Astrocyte of the spinal cord (primary cell): ENCODE data around the gene CLUH.
A peak's percentile ranks its signal among the peaks of the same experiment; 100 is the strongest.

ENCODE experiments used
- DNase-seq: peaks from one replicate; pipeline ENCODE4 v3.0.0; 2011; ENCODE audit warnings: low read depth, low spot score
- H3K4me3 ChIP-seq: 2 replicates; pipeline ENCODE4 v1.5.1; 2011; ENCODE audit warnings: low read depth, mild to moderate bottlenecking, low read length, moderate library complexity
- CTCF ChIP-seq: IDR thresholded peaks from 2 replicates; pipeline ENCODE4 v1.5.1; 2012; ENCODE audit warnings: low read depth, mild to moderate bottlenecking, low read length, inconsistent platforms
- in situ Hi-C: cut with HindIII; loops from 2 replicates; pipeline ENCODE4 v1.10.0; 2017; ENCODE audit warnings: low sequenced_read_pairs

Gene CLUH

GRCh38 chr17:2689411-2690164, 22.0 kb downstream of the CLUH start:
- no peak overlapping the region for H3K4me3 ChIP-seq
- DNase-seq, result no peak
- TF ChIP-seq CTCF, result no peak
- in situ Hi-C loops, result no loop called here

GRCh38 chr17:2688351-2689342, 22.9 kb downstream of the CLUH start:
- in situ Hi-C loops, result no loop called here
- no peak overlapping the region for H3K4me3 ChIP-seq
- TF ChIP-seq CTCF, result no peak
- peak; percentile 10 for DNase-seq

- no peak for DNase-seq
- no peak for TF ChIP-seq CTCF
- in situ Hi-C loops, result no loop called here
- no peak overlapping the region for H3K4me3 ChIP-seq
Measured at GRCh38 chr17:2687074-2687418, 24.5 kb downstream of the CLUH start.

- no peak for DNase-seq
- TF ChIP-seq CTCF, result no peak
- in situ Hi-C loops, result no loop called here
- H3K4me3 ChIP-seq, result no peak overlapping the region
Measured at GRCh38 chr17:2685696-2686095, 25.9 kb downstream of the CLUH start.

- in situ Hi-C loops, result no loop called here
- no peak overlapping the region for H3K4me3 ChIP-seq
- TF ChIP-seq CTCF, result no peak
- no peak for DNase-seq
Measured at GRCh38 chr17:2684549-2684948, 27.0 kb downstream of the CLUH start.

- DNase-seq, result peak; percentile 20
- TF ChIP-seq CTCF, result no peak
- H3K4me3 ChIP-seq, result no peak overlapping the region
- in situ Hi-C loops, result no loop called here
Measured at GRCh38 chr17:2683912-2684311, 27.7 kb downstream of the CLUH start.
